NCI-H146 (cell line): Measurements from ENCODE around the gene IFI27L1.

ENCODE experiments used
- DNase-seq: peaks from one replicate; lab custom pipeline; 2025; lab: John Stamatoyannopoulos, UW

The IFI27L1 gene

DNA sequence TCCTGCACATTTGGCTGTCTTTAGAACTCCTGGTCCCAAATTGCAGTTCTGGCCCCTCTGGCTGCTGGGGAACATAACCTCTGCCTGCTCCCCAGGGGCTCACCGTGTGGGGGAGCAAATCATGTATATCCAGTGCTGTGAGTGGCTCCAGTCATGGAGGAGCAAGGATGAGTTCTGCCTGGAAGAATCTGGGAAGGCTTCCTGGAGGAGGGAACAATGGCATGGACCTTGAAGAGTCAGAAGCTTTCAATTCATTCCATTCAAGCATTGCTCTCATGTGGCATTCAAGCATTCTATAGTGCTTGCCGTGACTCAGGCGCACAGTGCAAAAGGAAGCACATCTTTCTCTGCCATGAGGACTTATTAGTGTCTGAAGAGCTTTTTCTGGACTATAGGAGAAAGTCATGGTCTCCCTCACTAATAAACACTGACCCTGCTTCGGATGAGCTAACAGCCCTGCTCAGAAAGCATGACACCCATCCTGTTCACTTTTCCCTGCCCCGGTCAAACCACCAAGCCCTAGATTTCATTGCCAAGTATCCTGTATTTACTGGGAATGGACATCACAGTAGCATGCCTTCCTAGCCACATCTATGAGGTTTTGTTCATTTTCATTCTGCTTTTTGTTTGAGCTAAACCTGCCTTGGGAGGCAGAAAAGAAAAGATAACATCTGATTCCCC, 32.9 kb downstream of the IFI27L1 start:
- no peak for DNase-seq

DNA sequence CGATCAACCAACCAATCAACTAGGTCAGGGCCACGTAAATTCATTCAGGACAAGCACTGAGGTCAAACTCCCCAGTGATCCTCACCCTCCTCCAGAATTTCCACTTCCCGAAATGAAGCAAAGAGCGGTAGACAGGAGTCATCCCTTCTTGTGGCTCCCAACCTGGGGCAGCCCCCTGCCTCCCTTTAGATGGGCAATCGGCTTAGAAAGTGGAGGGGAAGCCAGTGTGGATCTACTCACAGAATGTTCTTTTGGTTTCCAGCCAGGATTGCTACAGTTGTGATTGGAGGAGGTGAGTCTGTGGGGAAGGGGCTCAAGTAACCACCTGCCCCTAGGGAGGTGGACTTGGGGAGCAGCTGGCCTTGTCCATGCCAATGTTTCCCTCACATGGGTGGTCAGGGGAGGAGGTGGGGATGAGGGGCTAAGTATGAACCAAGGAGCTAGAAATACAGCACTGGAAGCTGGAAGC, 33.5 kb downstream of the IFI27L1 start:
- no peak for DNase-seq

DNA sequence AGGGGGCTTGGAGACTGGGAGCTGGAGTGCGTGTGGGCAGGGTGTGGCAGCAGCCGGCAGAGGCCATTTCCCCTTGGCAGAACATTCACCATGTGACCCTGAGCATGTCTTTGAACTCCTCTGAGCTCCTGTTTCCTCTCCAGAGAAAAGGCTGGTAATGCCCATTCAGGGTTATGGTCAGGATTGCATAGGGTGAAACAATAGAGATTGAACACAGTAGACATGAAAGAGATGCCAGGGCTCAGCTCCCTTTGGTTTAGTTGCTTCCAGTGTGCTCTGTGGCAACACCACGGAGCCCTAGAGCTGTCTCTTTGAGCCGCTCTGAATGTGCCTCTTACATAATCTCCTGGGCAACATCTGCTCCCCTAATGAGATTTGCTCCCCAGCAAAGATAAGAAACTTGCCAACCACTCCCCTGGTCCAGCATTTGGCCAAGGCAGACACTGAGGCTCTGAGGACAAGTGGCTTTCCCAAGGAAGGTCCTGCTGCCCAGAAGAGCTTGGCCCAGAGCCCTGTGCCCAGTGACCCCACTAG, 34.0 kb downstream of the IFI27L1 start:
- no peak for DNase-seq

DNA sequence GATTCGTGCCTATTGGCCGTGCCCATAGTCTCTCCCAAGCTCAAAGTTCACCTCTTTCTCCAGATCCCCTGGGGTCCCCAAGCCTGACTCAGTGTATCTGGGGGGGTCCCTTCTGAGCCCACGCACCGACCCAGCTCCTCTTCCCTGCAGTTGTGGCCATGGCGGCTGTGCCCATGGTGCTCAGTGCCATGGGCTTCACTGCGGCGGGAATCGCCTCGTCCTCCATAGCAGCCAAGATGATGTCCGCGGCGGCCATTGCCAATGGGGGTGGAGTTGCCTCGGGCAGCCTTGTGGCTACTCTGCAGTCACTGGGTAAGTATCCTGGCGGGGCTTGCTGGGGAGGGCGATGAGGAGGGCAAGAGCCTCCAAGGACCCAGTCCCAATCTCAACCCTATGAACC, 34.5 kb downstream of the IFI27L1 start:
- no peak for DNase-seq

DNA sequence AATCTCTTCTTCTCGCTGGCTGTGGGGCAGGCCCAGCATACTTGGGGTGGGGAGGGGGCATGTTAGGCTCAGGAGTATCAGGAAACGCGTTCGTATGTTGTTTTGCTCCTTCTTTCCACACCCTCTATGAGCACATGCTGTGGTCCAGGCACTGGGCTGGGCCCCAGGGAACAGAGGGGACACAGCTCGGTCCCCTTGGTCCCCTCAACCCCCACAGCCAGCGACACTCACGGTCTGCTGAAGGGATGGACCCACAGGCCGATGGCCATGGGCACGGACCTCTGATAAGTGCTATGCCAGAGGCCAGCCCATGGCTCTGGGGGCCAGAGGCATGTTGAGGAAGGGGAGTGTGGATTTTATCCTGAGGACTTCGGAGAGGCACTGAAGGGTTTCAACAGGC, 35.6 kb downstream of the IFI27L1 start:
- no peak for DNase-seq

DNA sequence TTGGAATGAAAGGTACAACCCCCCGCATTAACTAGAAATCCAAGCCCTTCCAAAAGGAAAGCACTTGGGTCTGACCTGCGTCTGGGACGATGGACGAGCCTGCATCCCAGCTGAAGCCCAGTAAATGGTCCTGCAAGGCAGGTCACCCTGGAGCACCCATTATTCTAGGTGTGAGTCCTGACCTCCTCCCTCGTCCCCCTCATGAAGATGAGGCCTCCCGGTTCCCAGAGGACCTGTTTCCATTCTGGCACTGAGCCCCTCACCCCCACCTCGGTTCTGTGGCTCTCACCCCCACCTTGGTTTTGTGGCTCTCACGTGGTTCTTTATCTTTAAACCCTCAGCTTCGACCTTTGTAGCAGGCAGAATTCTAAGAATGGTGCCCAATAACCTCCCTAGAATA, 36.7 kb downstream of the IFI27L1 start:
- DNase-seq: no peak

DNA sequence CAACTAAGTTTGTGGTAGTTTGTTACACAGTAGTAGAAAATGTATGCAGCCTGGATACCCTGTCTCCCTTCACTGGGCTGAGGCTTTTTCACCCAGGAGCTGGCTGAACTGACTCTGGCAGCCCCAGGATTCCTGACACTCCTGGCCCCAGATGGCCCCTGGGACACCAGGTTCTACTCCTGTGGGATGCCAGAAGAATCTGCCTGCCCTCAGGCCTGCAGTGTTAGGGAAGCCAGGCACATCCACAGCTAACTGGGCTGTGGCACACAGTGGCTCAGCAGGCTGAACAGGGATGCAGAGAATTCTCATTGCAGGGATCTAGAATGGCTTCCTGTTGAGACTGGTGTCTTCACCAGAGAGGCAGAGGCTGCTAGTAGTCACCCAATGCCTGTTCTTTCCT, 38.0 kb downstream of the IFI27L1 start:
- no peak for DNase-seq

DNA sequence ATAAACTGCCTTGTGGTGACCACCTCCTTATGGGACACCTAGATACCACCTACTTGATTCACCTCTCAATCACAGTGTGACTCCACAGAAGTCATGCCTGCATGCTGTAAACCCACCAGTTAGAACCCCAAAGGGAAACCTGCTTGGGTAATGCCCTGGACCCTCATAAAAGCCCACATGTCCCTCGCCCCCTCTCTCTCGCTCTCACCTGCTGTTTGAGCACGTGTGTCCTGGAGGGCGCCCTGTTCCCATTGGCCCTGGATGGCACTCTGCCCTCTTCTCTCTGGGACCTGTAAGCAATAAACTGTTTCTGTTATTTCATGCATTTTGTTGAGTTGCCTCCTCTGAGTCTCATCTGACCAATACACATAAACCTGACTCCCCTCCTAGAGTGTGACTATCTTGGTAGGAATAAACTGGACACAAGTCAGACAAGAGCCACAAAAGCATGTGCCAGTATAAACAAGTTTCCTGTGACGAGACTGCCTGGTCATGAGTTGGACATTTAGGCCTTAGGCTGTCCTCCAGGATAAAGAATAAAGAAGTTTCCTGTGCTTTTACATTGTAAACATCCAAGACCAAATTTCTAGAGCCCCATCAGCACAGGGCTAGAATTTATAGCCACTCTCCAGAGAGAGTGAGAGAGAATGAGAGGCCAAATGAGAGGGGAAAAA, 39.7 kb downstream of the IFI27L1 start:
- DNase-seq: no peak

DNA sequence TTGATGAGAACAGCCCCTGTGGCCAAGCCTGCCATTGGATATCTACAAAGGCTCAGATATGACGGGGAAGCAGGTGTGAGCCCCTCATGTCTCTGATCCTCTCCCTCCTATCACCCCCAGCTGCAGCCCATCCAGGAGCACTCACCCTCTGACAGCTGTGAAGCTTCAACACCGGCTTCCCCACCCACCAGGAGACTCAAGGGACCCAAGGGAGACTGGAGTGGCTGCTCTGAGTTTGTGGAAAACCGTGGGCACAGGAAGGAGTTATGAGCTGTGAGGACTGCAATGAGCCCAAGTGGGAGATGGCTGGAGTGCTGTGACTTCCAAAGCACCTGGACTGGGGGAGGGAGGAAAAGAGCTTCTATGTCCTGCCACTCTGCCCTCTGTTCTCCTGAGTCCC, 40.4 kb downstream of the IFI27L1 start:
- no peak for DNase-seq

DNA sequence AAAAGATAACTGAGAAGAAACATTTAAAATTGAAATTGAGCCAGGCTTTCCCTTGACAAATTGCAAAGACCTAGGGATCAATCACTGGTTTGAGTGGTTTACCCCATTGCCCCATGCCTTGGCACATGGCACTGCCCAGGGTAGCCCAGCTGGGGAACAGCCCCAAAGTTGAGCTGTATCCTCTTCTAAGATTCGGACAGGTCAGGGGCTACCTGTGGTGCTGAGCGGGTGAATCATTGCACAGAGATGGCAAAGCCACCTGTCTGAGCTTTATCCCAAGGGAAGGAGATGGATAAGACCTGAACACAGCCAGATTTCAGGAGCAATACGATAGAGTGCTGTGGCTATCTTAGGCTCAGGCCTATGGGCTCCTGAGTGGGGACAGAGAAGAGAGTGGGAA, 41.3 kb downstream of the IFI27L1 start:
- DNase-seq: no peak

DNA sequence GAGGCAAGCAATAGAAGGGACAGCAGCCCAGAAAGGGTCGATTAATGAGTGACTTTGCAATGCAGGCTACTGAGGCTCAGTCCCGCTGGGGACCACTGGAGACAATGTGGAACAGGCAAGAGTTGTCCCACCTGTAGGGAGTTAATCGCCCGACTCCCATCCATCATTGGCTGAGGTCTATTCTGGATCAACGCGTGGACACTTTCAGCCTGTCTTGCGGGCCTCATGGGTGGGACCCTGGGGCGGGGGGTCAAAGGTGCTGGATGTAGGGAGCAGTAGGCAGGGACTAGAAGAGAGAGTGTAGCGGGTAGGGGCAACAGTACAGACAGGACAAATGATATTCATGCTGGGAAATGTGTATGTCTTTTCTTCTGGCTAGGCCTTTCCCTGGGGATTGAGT, 42.2 kb downstream of the IFI27L1 start:
- DNase-seq: no peak

DNA sequence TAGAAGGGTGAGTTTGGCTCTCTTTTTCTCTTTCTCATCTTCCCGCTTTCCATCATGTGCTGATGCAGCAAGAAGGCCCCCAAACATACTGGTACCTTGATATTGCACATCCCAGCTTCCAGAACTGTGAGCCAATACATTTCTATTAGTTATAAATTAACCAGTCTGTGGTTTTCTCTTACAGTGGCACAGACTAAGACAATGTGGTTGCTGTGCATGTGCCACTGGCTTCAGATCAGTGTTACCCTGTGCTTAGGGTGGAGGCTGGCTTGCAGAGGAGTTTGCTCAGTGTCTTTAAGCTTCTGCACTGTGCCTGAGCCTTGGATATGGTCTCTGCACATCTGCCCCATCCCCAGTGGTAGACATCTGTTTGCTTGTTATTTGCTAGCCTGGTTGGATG, 42.8 kb downstream of the IFI27L1 start:
- DNase-seq: no peak

DNA sequence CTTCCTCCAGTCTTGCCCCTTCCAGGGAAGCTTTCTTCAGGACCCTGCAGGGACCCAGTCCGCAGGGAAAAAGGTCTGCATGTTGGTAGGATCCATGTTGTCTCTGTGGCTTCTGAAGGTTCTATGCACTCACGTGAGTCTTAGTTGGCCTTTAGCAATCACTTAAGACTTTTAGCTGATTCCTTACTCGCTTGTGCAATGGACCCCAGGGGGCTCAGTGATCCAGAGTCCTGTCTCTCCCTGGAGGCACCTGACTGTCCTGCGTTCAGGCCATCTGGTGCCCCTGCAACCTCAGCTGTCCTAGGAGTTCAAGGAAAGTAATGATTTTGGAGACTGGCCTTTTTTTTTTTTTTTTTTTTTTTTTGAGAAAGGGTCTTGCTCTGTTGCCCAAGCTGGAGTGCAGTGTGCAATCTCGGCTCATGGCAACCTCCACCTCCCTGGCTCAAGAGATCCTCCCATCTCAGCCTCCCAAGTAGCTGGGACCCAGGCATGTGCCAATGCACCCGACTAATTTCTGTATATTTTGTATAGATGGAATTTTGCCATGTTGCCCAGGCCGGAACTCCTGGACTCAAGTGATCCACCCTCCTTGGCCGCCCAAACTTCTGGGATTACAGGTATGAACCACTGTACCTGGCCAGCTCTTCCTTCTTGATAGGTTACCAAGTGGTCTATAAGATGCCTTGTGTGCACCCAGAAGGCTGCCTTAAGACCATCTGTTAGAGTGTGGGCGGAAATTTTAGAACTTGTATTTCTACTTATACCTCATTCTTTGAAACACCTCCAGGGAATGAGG, 43.7 kb downstream of the IFI27L1 start:
- no peak for DNase-seq

DNA sequence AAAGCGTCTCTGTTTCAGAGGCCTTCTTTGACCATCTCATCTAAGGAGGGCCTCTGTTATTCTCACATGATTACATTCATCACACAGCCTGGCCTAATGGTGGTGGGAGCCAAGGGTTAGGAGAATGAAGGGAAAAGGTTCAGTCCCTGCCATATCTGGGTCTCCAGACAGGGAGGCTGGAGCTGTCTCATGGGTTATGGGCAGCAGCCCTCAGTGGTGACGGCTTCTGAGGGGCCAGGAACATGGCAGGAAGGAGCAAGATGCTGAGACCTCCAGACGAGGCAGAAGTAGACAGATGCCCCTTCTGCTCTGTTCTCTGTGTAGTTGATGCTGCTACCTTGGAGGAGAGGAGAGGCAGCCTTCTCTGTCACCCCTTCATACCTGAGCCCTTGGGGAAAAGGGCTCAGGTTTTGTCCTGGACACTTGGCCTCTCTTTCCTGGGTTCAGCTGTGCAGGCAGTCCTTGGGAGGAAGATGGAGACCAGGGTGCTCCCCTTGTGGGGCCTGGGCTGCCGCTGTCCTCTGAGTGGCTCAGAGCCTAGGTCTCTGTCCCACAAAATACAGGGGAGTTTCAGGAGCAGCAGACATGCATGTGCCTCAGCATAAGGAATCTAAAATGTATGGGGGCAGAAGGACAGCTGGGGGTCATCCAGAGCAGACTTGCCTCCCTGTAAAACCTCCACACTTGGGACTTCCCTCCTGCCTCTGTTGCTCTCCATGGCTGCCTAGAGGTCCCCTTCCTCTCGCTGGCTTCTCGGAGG, 44.7 kb downstream of the IFI27L1 start:
- no peak for DNase-seq

DNA sequence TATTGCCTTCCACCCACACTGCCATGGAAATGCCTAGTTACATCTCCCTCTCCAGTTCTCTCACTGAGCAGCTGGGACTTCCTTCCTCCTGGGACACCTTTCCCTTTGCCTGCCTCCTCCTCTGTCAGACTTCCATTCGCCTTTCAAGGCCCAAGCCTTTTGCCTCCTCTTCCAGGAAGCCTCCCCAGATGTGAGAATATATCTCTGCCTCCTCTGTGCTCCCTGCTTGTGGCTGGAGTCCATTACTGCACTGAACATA, 45.2 kb downstream of the IFI27L1 start:
- no peak for DNase-seq

DNA sequence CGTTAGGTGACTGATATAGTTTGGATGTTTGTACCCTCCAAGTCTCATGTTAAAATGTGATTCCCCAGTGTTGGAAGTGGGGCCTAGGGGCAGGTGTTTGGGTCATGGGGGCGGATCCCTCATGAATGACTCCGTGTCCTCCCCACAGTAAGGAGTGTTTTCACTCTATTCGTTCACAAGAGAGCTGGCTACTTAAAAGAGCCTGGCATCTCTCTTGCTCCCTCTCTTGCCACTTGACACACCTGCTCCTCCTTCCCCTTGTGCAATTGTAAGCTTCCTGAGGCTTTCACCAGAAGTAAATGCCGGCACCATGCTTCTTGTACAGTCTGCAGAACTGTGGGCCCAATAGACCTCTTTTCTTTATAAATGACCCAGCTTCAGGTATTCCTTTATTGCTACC, 45.7 kb downstream of the IFI27L1 start:
- DNase-seq: no peak

DNA sequence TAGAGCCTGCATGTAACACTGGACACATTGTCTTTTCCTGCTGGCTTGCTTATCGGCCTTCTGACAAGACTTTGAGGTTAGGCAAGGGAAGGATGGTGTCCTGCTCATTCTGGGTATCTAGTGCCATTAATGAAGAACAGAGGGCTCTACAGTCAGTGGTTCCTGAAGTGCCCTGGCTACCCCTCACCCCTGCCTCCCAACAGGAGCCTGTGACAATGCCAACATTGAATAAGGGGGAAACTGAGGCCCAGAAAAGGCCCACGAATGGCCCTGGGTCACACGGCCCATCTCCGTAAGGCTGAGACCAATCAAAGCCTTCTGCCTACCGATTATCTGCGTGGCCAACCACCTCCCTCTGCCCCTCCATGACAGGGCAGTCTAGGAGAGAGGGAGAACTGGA, 46.2 kb downstream of the IFI27L1 start:
- DNase-seq: no peak

DNA sequence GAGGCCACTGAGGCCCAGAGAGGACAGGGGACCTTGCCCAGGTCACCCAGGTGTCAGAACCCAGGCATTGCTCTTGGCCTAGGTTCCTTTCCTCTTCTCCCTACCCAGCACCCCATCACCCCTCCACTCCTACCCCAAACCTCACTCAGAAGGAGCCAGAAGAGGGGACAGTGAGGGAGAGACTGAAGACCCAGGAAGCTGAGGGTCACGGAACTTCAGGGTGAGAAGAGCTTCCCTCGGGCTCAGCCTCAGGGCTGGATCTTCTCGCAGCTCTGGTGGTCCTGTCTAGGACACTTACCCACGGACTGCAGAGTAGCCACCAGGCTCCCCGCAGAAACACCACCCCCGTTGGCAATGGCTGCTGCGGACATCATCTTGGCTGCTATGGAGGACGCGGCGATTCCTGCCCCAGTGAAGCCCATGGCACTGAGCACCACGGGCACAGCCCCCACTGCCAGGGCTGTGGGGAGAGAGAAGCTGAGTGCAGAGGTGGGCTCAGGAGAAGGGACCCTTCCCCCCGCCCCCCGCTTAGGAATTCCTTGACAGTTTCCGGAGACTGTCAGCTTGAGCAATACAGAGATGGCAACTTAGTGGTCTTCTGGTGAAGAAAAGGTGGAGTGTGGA, 47.2 kb downstream of the IFI27L1 start:
- DNase-seq: no peak

DNA sequence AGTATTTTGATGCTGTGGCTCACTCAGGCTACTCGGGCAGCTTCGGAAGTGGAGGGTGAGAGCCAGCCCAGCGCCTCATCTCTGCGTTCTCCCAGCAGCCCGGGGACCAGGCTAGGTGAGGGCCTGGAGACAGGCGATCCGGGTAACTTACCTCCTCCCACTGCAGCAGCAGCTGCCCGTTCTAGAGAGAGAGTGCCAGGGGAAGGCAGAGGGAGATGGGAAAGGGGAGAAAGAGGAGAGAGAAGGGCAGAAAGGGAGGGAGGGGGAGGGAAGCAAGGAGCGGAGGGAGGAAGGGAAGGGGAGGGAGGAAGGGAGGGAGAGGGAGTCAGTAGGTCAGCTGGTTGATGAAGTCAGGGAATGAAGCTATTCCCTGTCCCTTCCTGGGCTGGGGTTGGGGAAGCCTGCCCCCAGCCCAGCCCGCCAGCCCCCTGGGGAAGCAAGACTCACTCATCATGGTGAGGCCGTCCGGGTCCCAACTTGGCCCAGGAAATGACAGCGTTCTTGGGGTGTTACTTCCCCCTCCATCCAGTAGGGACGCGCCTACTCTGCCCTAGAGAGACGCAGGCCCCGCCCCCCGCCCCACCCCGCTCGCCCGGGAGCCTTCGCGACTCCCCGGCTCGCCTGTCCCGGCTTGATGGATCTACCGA, 48.1 kb downstream of the IFI27L1 start, which contains the start of gene IFI27L2:
Gene IFI27L2, minus strand, starts transcription at position 494 of the 647 bp plus-strand sequence. Its CDS starts 40 bp downstream, at position 454.
- peak; percentile 40 for DNase-seq

DNA sequence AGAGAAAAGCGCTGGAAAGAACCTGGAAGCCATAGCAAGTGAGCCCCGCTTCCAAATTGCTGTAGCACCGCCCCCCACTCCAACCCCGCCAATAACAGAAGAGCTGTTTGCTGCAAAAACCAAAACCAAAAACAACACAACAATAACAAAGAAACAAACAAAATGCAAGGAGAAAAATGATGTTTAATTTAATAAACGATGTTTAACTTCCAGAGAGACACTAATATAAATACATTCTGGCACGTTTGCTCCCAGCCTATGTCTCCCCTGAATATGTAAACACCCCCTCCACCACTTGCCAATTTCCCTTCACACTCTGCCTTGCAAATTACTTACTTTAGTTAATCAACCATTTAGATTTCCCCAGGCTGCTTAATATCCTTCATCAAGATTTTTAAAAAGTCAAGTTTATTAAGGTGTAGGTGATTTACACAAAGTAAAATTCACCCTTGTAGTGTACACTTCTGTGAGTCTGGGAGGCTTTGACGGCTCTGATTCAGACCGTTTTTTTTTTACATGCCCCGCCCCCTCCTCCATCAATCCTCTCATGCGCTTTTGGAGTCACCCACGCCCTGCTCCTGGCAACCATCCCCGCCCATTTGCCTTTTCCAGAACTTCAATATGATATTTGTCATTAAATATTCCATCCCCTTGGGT, 48.8 kb downstream of the IFI27L1 start:
- DNase-seq: no peak
